Right atrium auricular region (tissue), 2 donors: ENCODE data around the gene CD300LG. TPM values are rescaled to one million over a fixed set of nuclear protein-coding genes. Genes with fewer than 3 reads are reported as not detected.

Source experiments
- DNase-seq: peaks from one replicate; pipeline ENCODE4 v3.0.0-alpha.2; 2019; ENCODE audit warnings: low spot score
- H3K27ac ChIP-seq, 2 donors: fragments of 200-600 bp; sonication (generic); 1 replicate in 1 of 2; 2 replicates in 1 of 2; pipeline ENCODE4 v1.5.1; 2016 to 2019
- H3K27me3 ChIP-seq, 2 donors: fragments of 200-600 bp; sonication (generic); one replicate each; pipeline versions ENCODE4 v1.5.1 to v1.6.0; 2017 to 2019
- H3K36me3 ChIP-seq: fragments of 200-600 bp; sonication (generic); one replicate; pipeline ENCODE4 v1.5.1; 2016
- H3K4me1 ChIP-seq, 2 donors: fragments of 200-600 bp; sonication (generic); one replicate each; pipeline versions ENCODE4 v1.5.1 to v1.6.0; 2017 to 2019
- H3K4me3 ChIP-seq, 2 donors: fragments of 200-600 bp; sonication (generic); 1 replicate in 1 of 2; 2 replicates in 1 of 2; pipeline ENCODE4 v1.5.1; 2017 to 2019; ENCODE audit warnings: mild to moderate bottlenecking in 1 of 2, moderate library complexity in 1 of 2
- H3K9me3 ChIP-seq, 2 donors: fragments of 200-600 bp; sonication (generic); one replicate each; pipeline ENCODE4 v1.5.1; 2019
- CTCF ChIP-seq, 2 donors: fragments of 200-600 bp; sonication (generic); IDR thresholded peaks; one replicate each; pipeline ENCODE4 v1.5.1; 2019; ENCODE audit warnings: antibody characterized with exemption in 2 of 2
- total RNA-seq, 2 donors: library from RNA; depleted of rRNA; stranded (reverse); fragments of >200 nt; gene quantifications; one replicate each; pipeline ENCODE4 v1.1.0, GENCODE V29; 2016

Gene CD300LG
- total RNA-seq, 2 donors from 2014 or later = 11.8 to 30.4 TPM

- Histone ChIP-seq H3K4me1 (peaks cover 0 to 15% of the 10 kb centered on the region in 2 donors), H3K36me3 (no peaks in the 10 kb centered on the region), H3K27ac (no peak overlapping the region), H3K4me3 (peak overlapping the region in 1 of 2 donors; percentile 37), H3K27me3 (no peaks in the 10 kb centered on the region), H3K9me3 (no peaks in the 10 kb centered on the region)
- no peak for DNase-seq
- no peak for TF ChIP-seq CTCF (IDR thresholded peaks at IDR 0.05)
These were observed 1.6 kb downstream of the CD300LG start for GRCh38 chr17:43848601-43849000.

- Histone ChIP-seq H3K36me3 (no peaks in the 10 kb centered on the region), H3K27me3 (no peaks in the 10 kb centered on the region), H3K27ac (no peak overlapping the region), H3K4me1 (peaks cover 0 to 15% of the 10 kb centered on the region in 2 donors), H3K9me3 (no peaks in the 10 kb centered on the region), H3K4me3 (peak overlapping the region in 1 of 2 donors; percentile 37)
- TF ChIP-seq CTCF (IDR thresholded peaks at IDR 0.05) = no peak
- DNase-seq = no peak
These were observed 2.1 kb downstream of the CD300LG start for GRCh38 chr17:43849116-43849515.

GRCh38 chr17:43852571-43852970 is 5.6 kb downstream of the CD300LG start:
- H3K4me3 ChIP-seq = no peak overlapping the region
- H3K27me3 ChIP-seq = no peaks in the 10 kb centered on the region
- DNase-seq = no peak
- H3K4me1 ChIP-seq = peaks cover 0 to 8% of the 10 kb centered on the region in 2 donors
- H3K27ac ChIP-seq = no peak overlapping the region
- TF ChIP-seq CTCF (IDR thresholded peaks at IDR 0.05) = no peak
- H3K9me3 ChIP-seq = no peaks in the 10 kb centered on the region
- no peaks in the 10 kb centered on the region for H3K36me3 ChIP-seq

- H3K36me3 ChIP-seq = no peaks in the 10 kb centered on the region
- no peaks in the 10 kb centered on the region for H3K9me3 ChIP-seq
- no peak overlapping the region for H3K4me3 ChIP-seq
- no peak for TF ChIP-seq CTCF (IDR thresholded peaks at IDR 0.05)
- peaks cover 0 to 14% of the 10 kb centered on the region in 2 donors for H3K4me1 ChIP-seq
- DNase-seq = no peak
- no peak overlapping the region for H3K27ac ChIP-seq
- no peaks in the 10 kb centered on the region for H3K27me3 ChIP-seq
These were observed 6.6 kb downstream of the CD300LG start for GRCh38 chr17:43853546-43853945.

GRCh38 chr17:43854498-43854897 is 7.5 kb downstream of the CD300LG start:
- Histone ChIP-seq H3K36me3 (no peaks in the 10 kb centered on the region), H3K4me1 (peaks cover 0 to 20% of the 10 kb centered on the region in 2 donors), H3K27ac (no peak overlapping the region), H3K9me3 (no peaks in the 10 kb centered on the region), H3K27me3 (no peaks in the 10 kb centered on the region), H3K4me3 (no peak overlapping the region)
- TF ChIP-seq CTCF (IDR thresholded peaks at IDR 0.05) = no peak
- no peak for DNase-seq

GRCh38 chr17:43855061-43855460 is 8.1 kb downstream of the CD300LG start:
- DNase-seq = no peak
- Histone ChIP-seq H3K4me1 (peaks cover 0 to 26% of the 10 kb centered on the region in 2 donors), H3K27ac (no peak overlapping the region), H3K9me3 (no peaks in the 10 kb centered on the region), H3K27me3 (no peaks in the 10 kb centered on the region), H3K36me3 (no peaks in the 10 kb centered on the region), H3K4me3 (no peak overlapping the region)
- TF ChIP-seq CTCF (IDR thresholded peaks at IDR 0.05) = no peak
